Naive thymus-derived CD8-positive, alpha-beta T cell (primary cell): ENCODE results near the gene CD3E. TPM values are rescaled to one million over a fixed set of nuclear protein-coding genes. Genes with fewer than 3 reads are reported as not detected.

Source experiments
- ATAC-seq, 2 donors: fragments of 150-1000 bp; cut with Tn5 transposase in 1 of 2; sonication (Bioruptor Pico), chemical (Tn5 transposase) in 1 of 2; 1 replicate in 1 of 2; 2 replicates in 1 of 2; pipeline ENCODE4 v1.10.0; 2021; ENCODE audit warnings: mild to moderate bottlenecking in 2 of 2, moderate library complexity in 2 of 2
- POLR2A ChIA-PET: fragments of 350-600 bp; sonication (Branson Sonifier 250); formaldehyde crosslinking; loops from one replicate; lab custom pipeline; 2021; ENCODE audit warnings: antibody characterized with exemption; lab: Charles Lee
- DNase-seq, 10 donors: peaks; one replicate each; pipeline versions ENCODE4 v3.0.0 to v3.0.0-alpha.2; 2020 to 2022
- H3K27ac Mint-ChIP-seq, 10 donors: one replicate each; pipeline ENCODE4 v1.8.0; 2020 to 2022; ENCODE audit warnings: mild to moderate bottlenecking in 10 of 10, mixed read lengths in 10 of 10, moderate library complexity in 4 of 10, inconsistent platforms in 1 of 10
- H3K27me3 Mint-ChIP-seq, 5 donors: one replicate each; pipeline ENCODE4 v1.8.0; 2021 to 2022; ENCODE audit warnings: mixed read lengths in 5 of 5
- H3K36me3 Mint-ChIP-seq, 3 donors: one replicate each; pipeline ENCODE4 v1.8.0; 2020 to 2022; ENCODE audit warnings: mixed read lengths in 3 of 3, mild to moderate bottlenecking in 2 of 3, inconsistent platforms in 1 of 3
- H3K4me1 Mint-ChIP-seq, 4 donors: one replicate each; pipeline ENCODE4 v1.8.0; 2021 to 2022; ENCODE audit warnings: mixed read lengths in 4 of 4
- H3K4me3 Mint-ChIP-seq, 10 donors: one replicate each; pipeline ENCODE4 v1.8.0; 2020 to 2022; ENCODE audit warnings: mild to moderate bottlenecking in 10 of 10, mixed read lengths in 10 of 10, moderate library complexity in 6 of 10, inconsistent platforms in 1 of 10
- H3K9me3 Mint-ChIP-seq, 9 donors: one replicate each; pipeline ENCODE4 v1.8.0; 2020 to 2022; ENCODE audit warnings: mixed read lengths in 9 of 9, mild to moderate bottlenecking in 3 of 9, inconsistent platforms in 1 of 9, moderate library complexity in 1 of 9
- polyA plus RNA-seq, 3 donors: library from polyadenylated mRNA; unstranded; fragments of 300-500 nt; fragmentation: Illumina TruSeq; gene quantifications; one replicate each; pipeline ENCODE4 v1.2.3, GENCODE V29; 2021
- total RNA-seq, 8 experiments: library from RNA in 2 of 8; stranded (reverse) in 2 of 8; gene quantifications; one replicate each; pipeline ENCODE4 v1.2.3 and lab custom pipeline; 2021 to 2026

The CD3E gene
- total and polyA plus RNA-seq, 5 experiments from 2014 or later: 564 to 1,213 (median 811) TPM

- DNase-seq (no peak), ATAC-seq (no peak)
- peaks cover 0 to 17% (median 8%) of the 10 kb centered on the region in 3 donors for H3K36me3 Mint-ChIP-seq
- peaks cover 18 to 64% (median 51%) of the 10 kb centered on the region in 4 donors for H3K4me1 Mint-ChIP-seq
- peaks cover 0 to 13% (median 0%) of the 10 kb centered on the region in 9 donors for H3K9me3 Mint-ChIP-seq
- H3K4me3 Mint-ChIP-seq: peak overlapping the region in 1 of 10 donors; percentile 2
- H3K27me3 Mint-ChIP-seq: no peaks in the 10 kb centered on the region
- H3K27ac Mint-ChIP-seq: peak overlapping the region in 5 of 10 donors; percentile 23 to 90 (median 63)
- POLR2A ChIA-PET: interaction anchor here (0.7 kb wide), 1 partner anchor 232 kb away, joined by 4 read pairs; no protein-coding TSS in a partner anchor
These were observed 20.8 kb downstream of the CD3E start for GRCh38 chr11:118325283-118325682.

GRCh38 chr11:118328745-118329144 is 24.2 kb downstream of the CD3E start:
- peak overlapping the region in 9 of 10 donors; percentile 18 to 87 (median 82) for H3K27ac Mint-ChIP-seq
- no peak for ATAC-seq
- POLR2A ChIA-PET: interaction anchor here (0.6 kb wide), 2 partner anchors 13 to 15 kb away, joined by 3 to 4 read pairs; partner anchors contain the start of gene CD3D
- no peaks in the 10 kb centered on the region for H3K27me3 Mint-ChIP-seq
- peaks cover 0 to 8% (median 0%) of the 10 kb centered on the region in 9 donors for H3K9me3 Mint-ChIP-seq
- peaks cover 8 to 48% (median 25%) of the 10 kb centered on the region in 4 donors for H3K4me1 Mint-ChIP-seq
- no peak overlapping the region for H3K4me3 Mint-ChIP-seq
- DNase-seq: no peak
- H3K36me3 Mint-ChIP-seq: peaks cover 0 to 8% (median 5%) of the 10 kb centered on the region in 3 donors

GRCh38 chr11:118334745-118335144 is 30.2 kb downstream of the CD3E start:
- Mint-ChIP-seq H3K36me3 (peaks cover 8 to 27% (median 16%) of the 10 kb centered on the region in 3 donors), H3K9me3 (no peaks in the 10 kb centered on the region), H3K4me1 (peaks cover 21 to 62% (median 46%) of the 10 kb centered on the region in 4 donors), H3K4me3 (peak overlapping the region; percentile 6 to 78 (median 63)), H3K27me3 (peaks cover 0 to 1% (median 0%) of the 10 kb centered on the region in 5 donors), H3K27ac (peak overlapping the region; percentile 63 to 100 (median 90))
- ATAC-seq: peak; percentile 16 to 33
- POLR2A ChIA-PET: interaction anchor here (0.6 kb wide), 1 partner anchor 543 kb away, joined by 7 read pairs; no protein-coding TSS in a partner anchor
- peak in 3 of 10 donors; percentile 40 to 63 (median 55) for DNase-seq

GRCh38 chr11:118338637-118339061 is 34.1 kb downstream of the CD3E start:
- Mint-ChIP-seq H3K36me3 (peaks cover 19 to 36% (median 28%) of the 10 kb centered on the region in 3 donors), H3K27me3 (peaks cover 0 to 1% (median 0%) of the 10 kb centered on the region in 5 donors)

GRCh38 chr11:118339281-118339961 is 34.9 kb downstream of the CD3E start:
- no peaks in the 10 kb centered on the region for H3K9me3 Mint-ChIP-seq
- peak overlapping the region; percentile 87 to 99 (median 92) for H3K4me3 Mint-ChIP-seq
- ATAC-seq (peak in 1 of 2 donors; percentile 10), DNase-seq (peak in 3 of 10 donors; percentile 35 to 44 (median 41))
- peaks cover 0 to 1% (median 0%) of the 10 kb centered on the region in 5 donors for H3K27me3 Mint-ChIP-seq
- H3K36me3 Mint-ChIP-seq: peaks cover 20 to 36% (median 28%) of the 10 kb centered on the region in 3 donors
- peaks cover 36 to 70% (median 60%) of the 10 kb centered on the region in 4 donors for H3K4me1 Mint-ChIP-seq
- POLR2A ChIA-PET: interaction anchor here (0.6 to 3.4 kb wide), 12 partner anchors 7 to 137 kb away, joined by 3 to 18 read pairs (median 4); partner anchors contain the start of genes JAML, MPZL3 and UBE4A
- H3K27ac Mint-ChIP-seq: peak overlapping the region; percentile 97 to 100 (median 99)

More at GRCh38 chr11:118338637-118339061, 34.1 kb downstream of the CD3E start:
- H3K4me1 Mint-ChIP-seq: peaks cover 34 to 67% (median 59%) of the 10 kb centered on the region in 4 donors
- ATAC-seq (peak; percentile 71 to 76), DNase-seq (peak; percentile 70 to 98 (median 90))
- H3K9me3 Mint-ChIP-seq: no peaks in the 10 kb centered on the region
- peak overlapping the region; percentile 87 to 99 (median 92) for H3K4me3 Mint-ChIP-seq
- POLR2A ChIA-PET: interaction anchor here (0.6 to 3.4 kb wide), 8 partner anchors 8 to 114 kb away, joined by 3 to 18 read pairs (median 8); partner anchors contain the start of genes JAML and UBE4A
- peak overlapping the region; percentile 97 to 100 (median 99) for H3K27ac Mint-ChIP-seq

GRCh38 chr11:118340449-118340848 is 35.9 kb downstream of the CD3E start:
- Mint-ChIP-seq H3K9me3 (no peaks in the 10 kb centered on the region), H3K27ac (peak overlapping the region; percentile 97 to 100 (median 99)), H3K4me1 (peaks cover 42 to 73% (median 55%) of the 10 kb centered on the region in 4 donors), H3K27me3 (peaks cover 0 to 1% (median 0%) of the 10 kb centered on the region in 5 donors), H3K4me3 (peak overlapping the region; percentile 87 to 99 (median 92)), H3K36me3 (peaks cover 29 to 39% (median 29%) of the 10 kb centered on the region in 3 donors)
- POLR2A ChIA-PET: interaction anchor here (0.6 to 3.4 kb wide), 9 partner anchors 7 to 138 kb away, joined by 3 to 18 read pairs (median 4); partner anchors contain the start of gene MPZL3
- peak in 4 of 10 donors; percentile 40 to 46 (median 42) for DNase-seq
- no peak for ATAC-seq

GRCh38 chr11:118341261-118341660 is 36.7 kb downstream of the CD3E start:
- H3K27me3 Mint-ChIP-seq: peaks cover 0 to 1% (median 0%) of the 10 kb centered on the region in 5 donors
- ATAC-seq (no peak), DNase-seq (no peak)
- POLR2A ChIA-PET: interaction anchor here (0.6 to 2.8 kb wide), 9 partner anchors 8 to 151 kb away, joined by 3 to 16 read pairs (median 5); partner anchors contain the start of genes JAML and UBE4A
- peak overlapping the region; percentile 97 to 100 (median 99) for H3K27ac Mint-ChIP-seq
- peaks cover 32 to 42% (median 34%) of the 10 kb centered on the region in 3 donors for H3K36me3 Mint-ChIP-seq
- H3K9me3 Mint-ChIP-seq: no peaks in the 10 kb centered on the region
- H3K4me3 Mint-ChIP-seq: peak overlapping the region; percentile 87 to 99 (median 92)
- H3K4me1 Mint-ChIP-seq: peaks cover 45 to 78% (median 53%) of the 10 kb centered on the region in 4 donors

GRCh38 chr11:118341815-118342489 is 37.4 kb downstream of the CD3E start:
- Mint-ChIP-seq H3K36me3 (peaks cover 33 to 39% (median 36%) of the 10 kb centered on the region in 3 donors), H3K27ac (peak overlapping the region; percentile 97 to 100 (median 99)), H3K9me3 (no peaks in the 10 kb centered on the region), H3K27me3 (peaks cover 0 to 1% (median 0%) of the 10 kb centered on the region in 5 donors), H3K4me3 (peak overlapping the region; percentile 87 to 99 (median 92)), H3K4me1 (peaks cover 45 to 76% (median 53%) of the 10 kb centered on the region in 4 donors)
- ATAC-seq (no peak), DNase-seq (peak in 3 of 10 donors; percentile 31 to 36 (median 32))
- POLR2A ChIA-PET: interaction anchor here (0.7 to 2.8 kb wide), 14 partner anchors 8 to 152 kb away, joined by 3 to 16 read pairs (median 4); partner anchors contain the start of genes JAML, KMT2A and UBE4A

- Mint-ChIP-seq H3K27me3 (peaks cover 0 to 1% (median 0%) of the 10 kb centered on the region in 5 donors), H3K4me3 (peak within 1 kb of the TSS; percentile 87 to 99 (median 92)), H3K4me1 (peaks cover 48 to 82% (median 55%) of the 10 kb centered on the region in 4 donors), H3K27ac (peak within 1 kb of the TSS; percentile 97 to 100 (median 99)), H3K9me3 (no peaks in the 10 kb centered on the region), H3K36me3 (peaks cover 36 to 42% (median 36%) of the 10 kb centered on the region in 3 donors)
- peak; percentile 36 to 86 (median 68) for DNase-seq
- peak; percentile 35 to 44 for ATAC-seq
- POLR2A ChIA-PET: interaction anchor here (0.8 to 2.8 kb wide), 15 partner anchors 8 to 129 kb away, joined by 3 to 16 read pairs (median 5); partner anchors contain the start of genes JAML, KMT2A and UBE4A
These were observed 38.1 kb downstream of the CD3E start, which contains the start of gene CD3D for GRCh38 chr11:118342503-118343161. Gene CD3D, minus strand, starts transcription at chr11:118342705. Its CDS starts 98 bp downstream, at chr11:118342607.

- Mint-ChIP-seq H3K27ac (peak overlapping the region; percentile 97 to 100 (median 99)), H3K36me3 (peaks cover 35 to 41% (median 36%) of the 10 kb centered on the region in 3 donors), H3K4me3 (peak overlapping the region; percentile 87 to 99 (median 92)), H3K4me1 (peaks cover 49 to 85% (median 54%) of the 10 kb centered on the region in 4 donors), H3K27me3 (peaks cover 0 to 1% (median 0%) of the 10 kb centered on the region in 5 donors), H3K9me3 (no peaks in the 10 kb centered on the region)
- POLR2A ChIA-PET: interaction anchor here (0.8 to 2.8 kb wide), 8 partner anchors 8 to 119 kb away, joined by 3 to 16 read pairs (median 6); partner anchors contain the start of genes JAML and UBE4A
- ATAC-seq: no peak
- DNase-seq: peak in 1 of 10 donors; percentile 22
These were observed 38.7 kb downstream of the CD3E start for GRCh38 chr11:118343248-118343647.
